Left lung (tissue), 10 donors: ENCODE measurements around the gene CBR3. TPM values are rescaled to one million over a fixed set of nuclear protein-coding genes. Genes with fewer than 3 reads are reported as not detected.

ENCODE experiments used
- ATAC-seq: fragments of 200-7000 bp; cut with Tn5 transposase; one replicate; pipeline ENCODE4 v1.9.1; 2020; ENCODE audit warnings: moderate library complexity
- DNase-seq, 4 donors: peaks; one replicate each; pipeline ENCODE4 v3.0.0-alpha.2; 2013 to 2020
- H3K27ac ChIP-seq, 2 donors: fragments of 200-600 bp; sonication (generic) in 1 of 2; one replicate each; pipeline versions ENCODE4 v1.5.0 to v1.8.0; 2020 to 2021
- H3K27me3 ChIP-seq, 2 donors: fragments of 200-600 bp; sonication (generic) in 1 of 2; one replicate each; pipeline versions ENCODE4 v1.5.0 to v1.8.0; 2020 to 2021
- H3K36me3 ChIP-seq, 2 donors: fragments of 200-600 bp; sonication (generic) in 1 of 2; one replicate each; pipeline versions ENCODE4 v1.5.0 to v1.8.0; 2020 to 2021
- H3K4me1 ChIP-seq, 2 donors: fragments of 200-600 bp; one replicate each; pipeline ENCODE4 v1.8.0; 2021
- H3K4me3 ChIP-seq, 2 donors: fragments of 200-600 bp; sonication (generic) in 1 of 2; one replicate each; pipeline versions ENCODE4 v1.5.0 to v1.8.0; 2020 to 2021; ENCODE audit warnings: mild to moderate bottlenecking in 1 of 2
- H3K9me3 ChIP-seq, 2 donors: fragments of 200-600 bp; sonication (generic) in 1 of 2; one replicate each; pipeline versions ENCODE4 v1.5.0 to v1.8.0; 2020 to 2021
- intact Hi-C, 2 donors: fragments of 100-400 bp; cut with DNase I; formaldehyde crosslinking; loops; one replicate each; pipeline versions ENCODE4 v1.11.2 to v1.14.2; 2022
- polyA plus RNA-seq, 6 donors: library from polyadenylated mRNA; unstranded; fragments of 120-200 nt; gene quantifications; one replicate each; pipeline ENCODE4 v1.2.1, GENCODE V29; 2013; ENCODE audit not compliant: insufficient read length in 6 of 6
- total RNA-seq, 2 donors: library from RNA; stranded (reverse); fragmentation: NEBNext Ultra II Directional; extraction: Animal tissue kit (Norgen Biotek cat#: 25700); gene quantifications; one replicate each; pipeline ENCODE4 v1.2.1, GENCODE V29; 2021
- TF ChIP-seq, protein P1 (sequence below), 2 donors: fragments of 200-600 bp; sonication (generic) in 1 of 2; IDR thresholded peaks; one replicate each; pipeline versions ENCODE4 v1.5.0 to v1.8.0; 2021; ENCODE audit warnings: antibody characterized with exemption in 2 of 2
- donor health status: DM: no; HTN: yes; CAD: no.
- donor health status: DM: no; HTN: no; CAD: no.

Gene CBR3
- total and polyA plus RNA-seq, 8 donors: 1.3 to 4.7 (median 2.3) TPM

DNA sequence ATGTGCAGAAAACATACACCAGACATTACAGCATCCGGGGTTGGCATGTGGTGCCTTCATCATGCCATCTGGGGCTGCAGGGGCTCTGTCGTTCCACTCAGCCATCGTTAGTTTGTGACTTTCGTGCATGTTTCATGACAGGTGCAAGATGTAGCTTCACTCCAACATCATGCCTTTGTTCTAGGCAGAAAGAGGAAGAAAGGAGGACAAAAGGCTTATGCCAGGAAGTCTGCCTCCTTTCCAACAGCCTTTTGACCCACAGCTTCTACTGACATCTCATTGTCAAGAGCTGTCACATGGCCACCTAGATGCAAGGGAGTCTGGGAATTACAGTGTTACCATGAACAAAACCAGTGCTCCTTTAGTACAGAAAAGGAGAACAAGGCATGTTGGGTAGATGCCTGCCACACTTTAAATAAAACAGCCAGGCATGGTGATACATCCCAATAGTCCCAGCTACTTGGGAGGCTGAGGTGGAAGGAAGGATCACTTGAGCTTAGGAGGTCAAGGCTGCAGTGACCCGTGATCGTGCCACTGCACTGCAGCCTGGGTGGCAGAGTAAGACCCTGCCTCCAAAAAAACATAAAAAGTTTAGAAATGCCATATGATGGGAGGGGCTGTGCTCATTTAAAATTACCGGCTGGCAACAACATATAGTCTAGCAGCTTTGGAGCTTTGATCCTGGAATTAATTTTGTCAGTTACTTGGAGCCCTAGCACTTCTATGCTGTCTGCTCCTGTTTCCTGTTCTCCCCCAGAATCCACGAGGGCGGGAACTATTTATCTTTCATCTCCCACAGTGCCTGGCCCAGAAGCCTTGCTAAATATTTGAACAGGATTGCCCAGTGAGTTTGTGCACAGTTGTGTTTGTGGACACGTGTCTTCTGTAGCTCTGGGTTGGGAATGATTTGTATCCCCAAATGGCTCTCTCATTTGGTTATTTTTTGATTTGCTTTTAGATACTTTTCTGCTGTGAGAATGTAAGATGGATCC is 29.2 kb downstream of the CBR3 start:
- H3K27ac ChIP-seq: peak overlapping the region in 1 of 2 donors; percentile 55
- intact Hi-C loops: no loop called here
- peak; percentile 58 for ATAC-seq

DNA sequence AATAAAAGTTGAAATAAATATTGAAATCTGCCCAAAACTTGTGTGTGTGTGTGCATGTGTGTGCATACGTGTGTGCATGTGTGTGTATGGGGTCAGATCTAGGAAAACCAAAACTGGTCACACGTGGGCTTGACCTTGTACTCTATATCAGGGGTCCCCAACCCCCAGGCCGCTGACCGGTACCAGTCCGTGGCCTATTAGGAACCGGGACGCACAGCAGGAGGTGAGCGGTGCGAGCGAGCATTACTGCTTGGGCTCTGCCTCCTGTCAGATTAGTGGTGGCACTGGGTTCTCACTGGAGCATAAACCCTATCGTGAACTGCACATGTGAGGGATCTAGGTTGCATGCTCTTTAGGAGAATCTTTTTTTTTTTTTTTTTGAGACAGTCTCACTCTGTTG is 30.5 kb downstream of the CBR3 start:
- DNase-seq: no peak
- Histone ChIP-seq H3K4me1 (peaks cover 8 to 16% of the 10 kb centered on the region in 2 donors), H3K27me3 (no peaks in the 10 kb centered on the region), H3K9me3 (no peaks in the 10 kb centered on the region), H3K4me3 (no peak overlapping the region), H3K27ac (no peak overlapping the region), H3K36me3 (peaks cover 0 to 19% of the 10 kb centered on the region in 2 donors)
- ATAC-seq: no peak
- TF ChIP-seq, protein P1, sequence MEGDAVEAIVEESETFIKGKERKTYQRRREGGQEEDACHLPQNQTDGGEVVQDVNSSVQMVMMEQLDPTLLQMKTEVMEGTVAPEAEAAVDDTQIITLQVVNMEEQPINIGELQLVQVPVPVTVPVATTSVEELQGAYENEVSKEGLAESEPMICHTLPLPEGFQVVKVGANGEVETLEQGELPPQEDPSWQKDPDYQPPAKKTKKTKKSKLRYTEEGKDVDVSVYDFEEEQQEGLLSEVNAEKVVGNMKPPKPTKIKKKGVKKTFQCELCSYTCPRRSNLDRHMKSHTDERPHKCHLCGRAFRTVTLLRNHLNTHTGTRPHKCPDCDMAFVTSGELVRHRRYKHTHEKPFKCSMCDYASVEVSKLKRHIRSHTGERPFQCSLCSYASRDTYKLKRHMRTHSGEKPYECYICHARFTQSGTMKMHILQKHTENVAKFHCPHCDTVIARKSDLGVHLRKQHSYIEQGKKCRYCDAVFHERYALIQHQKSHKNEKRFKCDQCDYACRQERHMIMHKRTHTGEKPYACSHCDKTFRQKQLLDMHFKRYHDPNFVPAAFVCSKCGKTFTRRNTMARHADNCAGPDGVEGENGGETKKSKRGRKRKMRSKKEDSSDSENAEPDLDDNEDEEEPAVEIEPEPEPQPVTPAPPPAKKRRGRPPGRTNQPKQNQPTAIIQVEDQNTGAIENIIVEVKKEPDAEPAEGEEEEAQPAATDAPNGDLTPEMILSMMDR (IDR thresholded peaks at IDR 0.05): no peak
- intact Hi-C loops: no loop called here

More for the DNA sequence above, 29.2 kb downstream of the CBR3 start:
- H3K4me3 ChIP-seq: no peak overlapping the region
- TF ChIP-seq, protein P1 (IDR thresholded peaks at IDR 0.05): no peak
- H3K36me3 ChIP-seq: peaks cover 0 to 9% of the 10 kb centered on the region in 2 donors
- peaks cover 8 to 25% of the 10 kb centered on the region in 2 donors for H3K4me1 ChIP-seq
- DNase-seq: no peak
- no peaks in the 10 kb centered on the region for H3K9me3 ChIP-seq
- no peaks in the 10 kb centered on the region for H3K27me3 ChIP-seq

DNA sequence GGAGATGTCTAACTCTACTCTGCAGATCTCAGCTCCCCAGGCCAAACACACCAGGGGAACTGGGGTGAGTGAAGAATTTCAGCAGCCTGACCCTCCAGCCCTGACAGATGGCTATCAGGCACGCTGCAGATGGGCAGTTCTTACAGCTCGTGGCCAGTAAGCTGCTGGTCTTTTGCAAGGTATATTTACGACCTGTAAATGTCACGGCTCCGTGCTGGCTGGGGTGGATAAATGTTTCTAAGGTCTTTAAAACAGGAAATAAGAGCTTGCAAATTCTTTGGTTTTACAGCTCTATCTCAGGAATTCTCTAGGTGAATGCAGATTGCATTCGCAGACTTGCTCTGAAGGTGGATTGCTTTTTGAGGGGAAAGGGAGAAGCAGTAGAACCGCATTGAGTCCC is 31.8 kb downstream of the CBR3 start:
- H3K36me3 ChIP-seq: peaks cover 0 to 19% of the 10 kb centered on the region in 2 donors
- no peak overlapping the region for H3K27ac ChIP-seq
- no peak overlapping the region for H3K4me3 ChIP-seq
- peaks cover 8 to 22% of the 10 kb centered on the region in 2 donors for H3K4me1 ChIP-seq
- H3K27me3 ChIP-seq: no peaks in the 10 kb centered on the region
- TF ChIP-seq, protein P1 (IDR thresholded peaks at IDR 0.05): no peak
- intact Hi-C loops: no loop called here
- no peaks in the 10 kb centered on the region for H3K9me3 ChIP-seq
- DNase-seq (no peak), ATAC-seq (no peak)

DNA sequence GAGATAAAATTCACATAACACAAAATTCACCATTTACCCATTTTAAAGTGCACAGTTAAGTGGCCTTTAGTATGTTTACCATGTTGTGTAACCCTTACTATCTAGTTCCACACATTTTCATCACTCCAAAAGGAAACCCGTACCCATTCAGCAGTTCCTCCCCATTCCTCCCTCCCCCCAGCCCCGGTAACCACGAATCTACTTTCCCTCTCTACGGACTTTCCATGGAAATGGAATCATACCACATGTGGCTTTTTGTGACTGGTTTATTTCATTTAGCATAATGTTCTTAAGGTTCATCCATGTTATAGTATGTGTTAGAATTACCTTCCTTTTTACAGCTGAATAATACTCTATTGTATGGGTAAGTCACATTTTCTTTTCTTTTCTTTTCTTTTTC is 32.7 kb downstream of the CBR3 start:
- TF ChIP-seq, protein P1 (IDR thresholded peaks at IDR 0.05): no peak
- H3K36me3 ChIP-seq: peaks cover 0 to 19% of the 10 kb centered on the region in 2 donors
- intact Hi-C loops: no loop called here
- DNase-seq: no peak
- H3K9me3 ChIP-seq: no peaks in the 10 kb centered on the region
- ATAC-seq: peak; percentile 17
- H3K4me1 ChIP-seq: peaks cover 8 to 30% of the 10 kb centered on the region in 2 donors
- H3K27ac ChIP-seq: no peak overlapping the region
- no peaks in the 10 kb centered on the region for H3K27me3 ChIP-seq
- no peak overlapping the region for H3K4me3 ChIP-seq

DNA sequence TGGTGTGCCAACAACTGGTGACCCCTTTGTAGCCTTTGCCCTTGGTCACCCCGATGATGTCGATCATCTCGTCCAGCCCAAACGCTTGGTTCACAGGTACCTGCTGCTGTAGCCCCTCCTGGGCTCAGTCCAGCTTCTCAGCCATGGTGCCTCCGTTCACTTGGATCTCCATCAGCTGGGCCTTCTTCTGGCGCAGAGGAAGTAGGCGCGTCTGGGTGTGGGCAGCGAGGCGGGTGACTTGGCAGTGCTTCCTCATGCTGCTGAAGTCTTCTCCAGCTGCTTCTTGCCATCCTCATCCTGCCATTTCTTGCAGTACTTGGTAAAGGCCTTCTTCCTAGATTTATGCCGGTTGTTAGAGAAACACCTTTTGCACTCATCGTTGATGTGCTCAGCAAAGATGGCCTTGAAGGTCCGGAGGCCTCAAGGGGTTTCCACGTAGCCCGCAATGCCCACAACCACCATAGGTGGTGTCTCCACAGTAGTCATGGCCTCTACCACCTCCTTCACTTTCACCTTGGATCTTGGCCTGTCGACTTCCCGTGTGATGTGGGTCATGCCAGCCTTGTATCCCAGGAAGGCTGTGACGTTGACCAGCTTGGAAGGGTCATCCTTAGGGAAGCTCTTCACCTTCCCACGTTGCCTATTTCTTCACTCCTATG is 34.7 kb downstream of the CBR3 start:
- peaks cover 0 to 27% of the 10 kb centered on the region in 2 donors for H3K4me1 ChIP-seq
- no peak overlapping the region for H3K4me3 ChIP-seq
- peaks cover 0 to 19% of the 10 kb centered on the region in 2 donors for H3K36me3 ChIP-seq
- DNase-seq: peak in 2 of 4 donors; percentile 56 to 85
- H3K9me3 ChIP-seq: no peaks in the 10 kb centered on the region
- intact Hi-C loops: no loop called here
- ATAC-seq: no peak
- H3K27me3 ChIP-seq: no peaks in the 10 kb centered on the region
- TF ChIP-seq, protein P1 (IDR thresholded peaks at IDR 0.05): peak in 1 of 2 donors; percentile 7
- no peak overlapping the region for H3K27ac ChIP-seq
